Measurements from ENCODE around the gene TNS1.

DNA sequence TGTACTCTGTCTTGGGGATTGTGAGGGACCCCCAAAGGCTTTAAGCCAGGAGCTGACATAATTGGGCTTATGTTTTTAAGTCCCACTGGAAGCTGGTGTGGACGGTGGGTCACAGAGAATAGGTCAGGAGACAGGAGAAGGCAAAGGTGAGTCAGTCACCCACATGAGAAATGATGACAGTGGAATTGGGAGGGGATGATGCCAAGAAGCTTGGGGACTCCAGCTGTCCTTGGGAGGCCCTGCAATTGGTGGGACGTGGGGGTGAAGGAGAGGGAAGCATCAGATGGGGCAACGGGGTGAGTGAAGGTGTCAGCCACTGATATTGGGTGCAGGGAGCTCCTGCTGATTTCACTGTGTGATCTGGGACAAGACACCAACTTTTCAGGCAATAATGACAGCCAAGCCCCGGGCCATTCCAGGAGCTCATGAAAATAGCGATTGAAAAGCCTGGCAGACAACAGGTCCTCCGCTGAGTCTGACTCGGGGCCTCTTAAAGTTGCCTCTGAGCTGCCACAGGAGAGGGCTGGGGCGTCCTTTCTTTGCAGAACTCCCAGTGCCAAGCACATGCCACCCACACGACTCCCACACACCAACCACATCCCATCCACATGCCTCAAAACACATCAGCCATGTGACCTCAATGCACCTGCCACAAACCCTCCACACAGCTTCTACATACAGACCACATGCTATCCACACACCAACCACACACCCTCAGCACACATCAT, 13.4 kb downstream of the TNS1 start:
- TF ChIP-seq, protein P1, sequence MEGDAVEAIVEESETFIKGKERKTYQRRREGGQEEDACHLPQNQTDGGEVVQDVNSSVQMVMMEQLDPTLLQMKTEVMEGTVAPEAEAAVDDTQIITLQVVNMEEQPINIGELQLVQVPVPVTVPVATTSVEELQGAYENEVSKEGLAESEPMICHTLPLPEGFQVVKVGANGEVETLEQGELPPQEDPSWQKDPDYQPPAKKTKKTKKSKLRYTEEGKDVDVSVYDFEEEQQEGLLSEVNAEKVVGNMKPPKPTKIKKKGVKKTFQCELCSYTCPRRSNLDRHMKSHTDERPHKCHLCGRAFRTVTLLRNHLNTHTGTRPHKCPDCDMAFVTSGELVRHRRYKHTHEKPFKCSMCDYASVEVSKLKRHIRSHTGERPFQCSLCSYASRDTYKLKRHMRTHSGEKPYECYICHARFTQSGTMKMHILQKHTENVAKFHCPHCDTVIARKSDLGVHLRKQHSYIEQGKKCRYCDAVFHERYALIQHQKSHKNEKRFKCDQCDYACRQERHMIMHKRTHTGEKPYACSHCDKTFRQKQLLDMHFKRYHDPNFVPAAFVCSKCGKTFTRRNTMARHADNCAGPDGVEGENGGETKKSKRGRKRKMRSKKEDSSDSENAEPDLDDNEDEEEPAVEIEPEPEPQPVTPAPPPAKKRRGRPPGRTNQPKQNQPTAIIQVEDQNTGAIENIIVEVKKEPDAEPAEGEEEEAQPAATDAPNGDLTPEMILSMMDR (IDR thresholded peaks at IDR 0.05) = no peak
- TF ChIP-seq GABPB1 (CRISPR knock-in tag; IDR thresholded peaks at IDR 0.05) (no peak), NR2C2 (CRISPR knock-in tag; IDR thresholded peaks at IDR 0.05) (no peak), ATF6 (CRISPR knock-in tag; IDR thresholded peaks at IDR 0.05) (no peak), ZNF121 (CRISPR knock-in tag; IDR thresholded peaks at IDR 0.05) (no peak), ESRRA (CRISPR knock-in tag; IDR thresholded peaks at IDR 0.05; ENCODE audit: borderline replicate concordance) (no peak), TCF7 (CRISPR knock-in tag; IDR thresholded peaks at IDR 0.05; ENCODE audit: low read depth) (no peak), ZBTB43 (CRISPR knock-in tag; IDR thresholded peaks at IDR 0.05) (no peak), ATF2 (CRISPR knock-in tag; IDR thresholded peaks at IDR 0.05; ENCODE audit: borderline replicate concordance, low read depth) (no peak), FOXK1 (CRISPR knock-in tag; IDR thresholded peaks at IDR 0.05) (no peak)
- TF ChIP-seq, protein P2, sequence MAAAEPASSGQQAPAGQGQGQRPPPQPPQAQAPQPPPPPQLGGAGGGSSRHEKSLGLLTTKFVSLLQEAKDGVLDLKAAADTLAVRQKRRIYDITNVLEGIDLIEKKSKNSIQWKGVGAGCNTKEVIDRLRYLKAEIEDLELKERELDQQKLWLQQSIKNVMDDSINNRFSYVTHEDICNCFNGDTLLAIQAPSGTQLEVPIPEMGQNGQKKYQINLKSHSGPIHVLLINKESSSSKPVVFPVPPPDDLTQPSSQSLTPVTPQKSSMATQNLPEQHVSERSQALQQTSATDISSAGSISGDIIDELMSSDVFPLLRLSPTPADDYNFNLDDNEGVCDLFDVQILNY (CRISPR knock-in tag; IDR thresholded peaks at IDR 0.05) = no peak

All from WTC11 (cell line).